ENCODE measurements around the gene ZBTB33. TPM values are rescaled to one million over a fixed set of nuclear protein-coding genes. Genes with fewer than 3 reads are reported as not detected.

The ZBTB33 gene
- total RNA-seq, 1 donor from 2014 or later: 13.3 TPM

GRCh38 chrX:120301497-120301896 is 50.9 kb downstream of the ZBTB33 start:
- Mint-ChIP-seq H3K27ac (no peak overlapping the region), H3K27me3 (ENCODE audit: low read depth) (peaks cover 4% of the 10 kb centered on the region), H3K9me3 (no peaks in the 10 kb centered on the region), H3K4me1 (ENCODE audit: low read depth) (peaks cover 15% of the 10 kb centered on the region), H3K36me3 (ENCODE audit: low read depth) (no peaks in the 10 kb centered on the region), H3K4me3 (ENCODE audit: low read depth) (no peak overlapping the region)
- no peak for DNase-seq (ENCODE audit: low spot score)
- intact Hi-C loops (cut with micrococcal nuclease): no loop called here

DNA sequence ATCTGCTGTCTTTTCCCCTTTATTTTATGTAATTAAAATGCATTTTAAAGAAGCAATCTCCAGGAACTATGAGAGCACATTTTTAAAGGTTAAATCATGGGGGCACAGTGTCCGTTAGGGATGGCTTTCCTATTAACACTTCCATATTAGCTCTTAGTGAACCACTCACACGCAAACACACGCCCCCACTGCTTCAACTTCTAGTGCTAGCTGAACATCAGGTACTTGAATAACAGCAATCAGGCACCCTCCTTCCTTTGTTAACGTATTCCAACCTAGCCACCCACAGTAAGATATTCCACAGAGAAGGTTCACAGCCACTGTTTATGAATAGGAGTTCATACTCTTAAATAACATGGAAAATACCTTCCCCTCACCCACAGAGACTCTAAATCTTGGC is 51.3 kb downstream of the ZBTB33 start:
- H3K9me3 Mint-ChIP-seq: no peaks in the 10 kb centered on the region
- intact Hi-C loops (cut with micrococcal nuclease): no loop called here
- peaks cover 20% of the 10 kb centered on the region for H3K4me1 Mint-ChIP-seq (ENCODE audit: low read depth)
- no peak for DNase-seq (ENCODE audit: low spot score)
- peaks cover 4% of the 10 kb centered on the region for H3K27me3 Mint-ChIP-seq (ENCODE audit: low read depth)
- H3K4me3 Mint-ChIP-seq (ENCODE audit: low read depth): no peak overlapping the region
- H3K36me3 Mint-ChIP-seq (ENCODE audit: low read depth): no peaks in the 10 kb centered on the region
- no peak overlapping the region for H3K27ac Mint-ChIP-seq

- peaks cover 24% of the 10 kb centered on the region for H3K4me1 Mint-ChIP-seq (ENCODE audit: low read depth)
- no peak overlapping the region for H3K27ac Mint-ChIP-seq
- H3K9me3 Mint-ChIP-seq: no peaks in the 10 kb centered on the region
- no peak overlapping the region for H3K4me3 Mint-ChIP-seq (ENCODE audit: low read depth)
- H3K27me3 Mint-ChIP-seq (ENCODE audit: low read depth): peaks cover 2% of the 10 kb centered on the region
- peak; percentile 11 for DNase-seq (ENCODE audit: low spot score)
- H3K36me3 Mint-ChIP-seq (ENCODE audit: low read depth): no peaks in the 10 kb centered on the region
- intact Hi-C loops (cut with micrococcal nuclease): no loop called here
These were observed 51.8 kb downstream of the ZBTB33 start for GRCh38 chrX:120302434-120302833.

DNA sequence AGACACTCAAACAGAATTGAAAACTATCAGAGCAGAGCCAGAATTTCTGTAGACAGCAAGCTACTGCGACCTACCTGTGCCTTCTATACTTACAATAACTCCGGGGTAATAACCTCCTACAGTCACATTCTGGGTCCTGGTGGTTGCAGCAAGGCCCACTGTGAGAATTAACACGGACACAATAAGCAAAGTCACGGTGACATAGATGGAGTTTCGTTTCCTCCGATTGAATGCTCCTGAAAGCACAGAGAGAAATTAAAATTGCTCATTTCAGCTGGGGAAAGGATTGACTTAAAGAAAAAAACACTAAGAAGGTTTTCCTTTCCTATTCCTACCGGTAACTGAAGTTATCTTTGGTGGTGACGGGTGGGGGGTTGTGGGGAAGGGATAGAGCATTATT is 53.6 kb downstream of the ZBTB33 start:
- H3K27ac Mint-ChIP-seq: no peak overlapping the region
- H3K4me1 Mint-ChIP-seq (ENCODE audit: low read depth): peaks cover 26% of the 10 kb centered on the region
- no peak for DNase-seq (ENCODE audit: low spot score)
- H3K9me3 Mint-ChIP-seq: no peaks in the 10 kb centered on the region
- no peak overlapping the region for H3K4me3 Mint-ChIP-seq (ENCODE audit: low read depth)
- no peaks in the 10 kb centered on the region for H3K36me3 Mint-ChIP-seq (ENCODE audit: low read depth)
- peaks cover 16% of the 10 kb centered on the region for H3K27me3 Mint-ChIP-seq (ENCODE audit: low read depth)
- intact Hi-C loops (cut with micrococcal nuclease): no loop called here

- Mint-ChIP-seq H3K4me1 (ENCODE audit: low read depth) (peaks cover 33% of the 10 kb centered on the region), H3K9me3 (no peaks in the 10 kb centered on the region), H3K27ac (no peak overlapping the region), H3K36me3 (ENCODE audit: low read depth) (no peaks in the 10 kb centered on the region), H3K4me3 (ENCODE audit: low read depth) (no peak overlapping the region), H3K27me3 (ENCODE audit: low read depth) (peaks cover 29% of the 10 kb centered on the region)
- intact Hi-C loops (cut with micrococcal nuclease): loop anchor here (5.0 kb wide), 1 partner anchor 1002 kb away; no protein-coding TSS in a partner anchor
- DNase-seq (ENCODE audit: low spot score): no peak
These were observed 55.0 kb downstream of the ZBTB33 start for GRCh38 chrX:120305531-120306141.

GRCh38 chrX:120306630-120307029 is 56.0 kb downstream of the ZBTB33 start:
- intact Hi-C loops (cut with micrococcal nuclease): loop anchor here (5.0 kb wide), 1 partner anchor 1001 kb away; no protein-coding TSS in a partner anchor
- H3K4me1 Mint-ChIP-seq (ENCODE audit: low read depth): peaks cover 33% of the 10 kb centered on the region
- H3K27me3 Mint-ChIP-seq (ENCODE audit: low read depth): peaks cover 38% of the 10 kb centered on the region
- no peaks in the 10 kb centered on the region for H3K36me3 Mint-ChIP-seq (ENCODE audit: low read depth)
- H3K9me3 Mint-ChIP-seq: no peaks in the 10 kb centered on the region
- no peak overlapping the region for H3K27ac Mint-ChIP-seq
- H3K4me3 Mint-ChIP-seq (ENCODE audit: low read depth): no peak overlapping the region
- DNase-seq (ENCODE audit: low spot score): no peak

Other genes starting within 250 kb of the ZBTB33 start
- not detected in 2 replicates for gene RHOXF2B, start 173.1 kb upstream of the ZBTB33 start, total RNA-seq
- gene RHOXF1, start 134.9 kb upstream of the ZBTB33 start, total RNA-seq: not detected in 2 replicates
- gene RHOXF2, start 92.2 kb upstream of the ZBTB33 start, total RNA-seq: not detected in 2 replicates
- gene TMEM255A, start 60.6 kb downstream of the ZBTB33 start, total RNA-seq: not detected in 2 replicates
- gene ATP1B4, start 111.3 kb downstream of the ZBTB33 start, total RNA-seq: not detected in 2 replicates
- 39.8 and 40.7 TPM in 2 replicates for gene LAMP2, start 218.5 kb downstream of the ZBTB33 start, total RNA-seq

All from activated T-helper 2 cell treated with anti-CD3 and anti-CD28 coated beads, Interferon-gamma antibody, Interleukin-2, Interleukin-4, amounts not matched to agents 10 μg/mL and 5 μg/mL and 100 μg/mL, durations not matched to agents 14 hours and 24 hours and 36 hours (primary cell).